NB4 (cell line): ENCODE data around the gene DMKN.

Experiments
- CTCF ChIP-seq: IDR thresholded peaks from one replicate; pipeline ENCODE4 v1.5.1; 2012; ENCODE audit warnings: low read depth, low read length
- MAX ChIP-seq: IDR thresholded peaks from 2 replicates; pipeline ENCODE4 v1.6.1; 2011; ENCODE audit warnings: low read depth, low read length
- POLR2A ChIP-seq: IDR thresholded peaks from 2 replicates; pipeline ENCODE4 v1.6.1; 2011; ENCODE audit warnings: mild to moderate bottlenecking; ENCODE audit not compliant: insufficient read length; ENCODE audit errors: extremely low read depth

DNA sequence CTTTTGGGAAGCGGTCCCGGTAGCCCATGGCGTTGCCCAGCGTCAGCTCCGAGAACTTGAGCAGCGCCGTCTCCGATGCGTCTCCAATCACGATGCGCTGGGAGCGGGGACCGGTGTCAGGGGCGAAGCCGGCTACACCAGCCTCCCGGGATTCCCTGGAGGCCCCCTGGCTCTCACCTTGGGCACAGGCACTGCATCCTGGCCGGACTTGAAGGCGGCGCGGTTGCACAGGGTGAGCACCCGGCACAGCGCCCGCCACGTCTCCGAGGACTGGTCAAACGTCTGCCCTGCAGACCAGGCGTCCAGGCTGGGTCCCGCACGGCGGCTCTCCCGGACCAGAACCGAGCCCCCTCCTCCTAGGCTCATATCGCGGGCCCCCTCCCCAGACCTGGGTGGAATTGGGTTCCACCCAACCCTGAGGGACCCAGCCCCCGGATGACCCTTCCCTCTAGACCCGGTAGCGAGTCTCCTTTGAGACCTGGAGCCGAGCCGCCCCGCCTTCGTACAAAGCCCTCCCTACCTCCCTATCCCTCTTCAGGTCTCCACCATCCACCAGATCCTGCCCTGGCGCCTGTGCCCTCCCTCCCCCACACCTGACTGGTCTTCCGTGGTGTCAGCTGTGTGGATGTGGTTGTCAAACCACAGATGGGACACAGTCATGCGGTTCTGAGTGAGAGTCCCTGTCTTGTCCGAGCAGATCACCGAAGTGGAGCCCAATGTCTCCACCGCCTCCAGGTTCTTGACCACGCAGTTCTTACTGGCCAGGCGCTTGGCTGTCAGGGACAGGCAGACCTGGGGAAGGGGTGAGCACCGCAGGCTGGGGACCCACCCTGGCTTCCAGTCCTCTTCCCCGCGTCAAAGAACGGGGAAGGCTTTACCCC is 45.2 kb upstream of the DMKN start:
- TF ChIP-seq CTCF (no peak), POLR2A (no peak), MAX (no peak)
